OCI-LY7 (cell line): Measurements from ENCODE around the gene GFER. TPM values are rescaled to one million over a fixed set of nuclear protein-coding genes. Genes with fewer than 3 reads are reported as not detected.

Source experiments
- BruUV-seq: library from RNA; stranded (reverse); fragments of 400-500 nt; replicated peaks from 2 replicates; lab custom pipeline; 2021; lab: Mats Ljungman, UMichigan
- CTCF ChIA-PET: fragments of 300-600 bp; sonication (Branson Sonifier 250); formaldehyde crosslinking; loops from one replicate; lab custom pipeline; 2022; ENCODE audit warnings: antibody characterized with exemption; ENCODE audit not compliant: unreplicated experiment; lab: Charles Lee
- POLR2A ChIA-PET: fragments of 300-600 bp; sonication (Branson Sonifier 250); formaldehyde crosslinking; loops from one replicate; lab custom pipeline; 2022; ENCODE audit warnings: antibody characterized with exemption; lab: Charles Lee
- DNase-seq: peaks from one replicate; pipeline ENCODE4 v3.0.0-alpha.2; 2015; ENCODE audit warnings: low spot score
- H2AFZ ChIP-seq: fragments of 200-600 bp; sonication (generic), shearing (Covaris generic); 2 replicates; pipeline ENCODE4 v1.6.1; 2014; ENCODE audit warnings: mild to moderate bottlenecking, antibody characterized with exemption, low read length, moderate library complexity
- H3K27ac ChIP-seq: fragments of 200-600 bp; sonication (generic); 2 replicates; pipeline ENCODE4 v1.5.1; 2014; ENCODE audit warnings: mixed run types, low read depth, mild to moderate bottlenecking, moderate library complexity, low read length, inconsistent platforms; ENCODE audit not compliant: poor library complexity, severe bottlenecking
- H3K36me3 ChIP-seq: fragments of 200-600 bp; sonication (generic); 2 replicates; pipeline ENCODE4 v1.6.1; 2014; ENCODE audit warnings: mild to moderate bottlenecking, antibody characterized with exemption, low read length, moderate library complexity, mixed read lengths; ENCODE audit not compliant: insufficient read depth
- H3K4me1 ChIP-seq: fragments of 200-600 bp; sonication (generic); 2 replicates; pipeline ENCODE4 v1.5.1; 2014; ENCODE audit warnings: mild to moderate bottlenecking, low read length; ENCODE audit not compliant: insufficient read depth, poor library complexity, severe bottlenecking
- H3K4me2 ChIP-seq: fragments of 200-600 bp; sonication (generic); 2 replicates; pipeline ENCODE4 v1.6.1; 2014; ENCODE audit warnings: mild to moderate bottlenecking, low read length
- H3K4me3 ChIP-seq: fragments of 200-600 bp; sonication (generic); 2 replicates; pipeline ENCODE4 v1.5.1; 2014; ENCODE audit warnings: mild to moderate bottlenecking, low read depth, low read length; ENCODE audit not compliant: poor library complexity, severe bottlenecking
- H3K79me2 ChIP-seq: fragments of 200-600 bp; sonication (generic); 2 replicates; pipeline ENCODE4 v1.6.1; 2016; ENCODE audit warnings: low read depth, mild to moderate bottlenecking, low read length, moderate library complexity, mixed read lengths; ENCODE audit not compliant: insufficient read depth
- H3K9me2 ChIP-seq: fragments of 200-600 bp; sonication (generic); 2 replicates; pipeline ENCODE4 v1.6.1; 2016; ENCODE audit warnings: mild to moderate bottlenecking, low read length, mixed read lengths; ENCODE audit not compliant: insufficient read depth
- H3K9me3 ChIP-seq: fragments of 200-600 bp; sonication (generic); 2 replicates; pipeline ENCODE4 v1.6.1; 2014; ENCODE audit warnings: mild to moderate bottlenecking, mixed run types, low read length, mixed read lengths
- H4K20me1 ChIP-seq: fragments of 200-600 bp; sonication (generic); 2 replicates; pipeline ENCODE4 v1.6.1; 2014; ENCODE audit warnings: mild to moderate bottlenecking, antibody characterized with exemption, low read length, moderate library complexity, mixed read lengths; ENCODE audit not compliant: insufficient read depth
- CTCF ChIP-seq: fragments of 200-600 bp; sonication (generic); conservative IDR thresholded peaks from 2 replicates; pipeline ENCODE4 v1.5.1; 2014; ENCODE audit warnings: mild to moderate bottlenecking, antibody characterized with exemption, low read length, moderate library complexity, mixed read lengths
- EZH2phosphoT487 ChIP-seq: fragments of 200-600 bp; sonication (generic); IDR thresholded peaks from 2 replicates; pipeline ENCODE4 v1.6.1; 2018; ENCODE audit warnings: low read depth, borderline replicate concordance, mild to moderate bottlenecking, mixed run types, antibody characterized with exemption, low read length, moderate library complexity, mixed read lengths
- intact Hi-C: fragments of 100-400 bp; cut with micrococcal nuclease; formaldehyde crosslinking; loops from one replicate; pipeline ENCODE4 v1.10.0; 2022; ENCODE audit not compliant: unreplicated experiment
- total RNA-seq, 2 experiments: library from RNA; depleted of rRNA in 1 of 2; stranded (reverse); fragments of >200 nt in 1 of 2; shearing (Covaris generic) in 1 of 2; gene quantifications; 2 replicates each; pipeline ENCODE4 v1.2.3, GENCODE V29; 2014 to 2022

Gene GFER
- total RNA-seq, 2 experiments from 2014 or later: 32.3 to 40.2 TPM

GRCh38 chr16:2027024-2028010 lies 43.3 kb downstream of the GFER start:
- Histone ChIP-seq H3K4me3 (no peak overlapping the region), H3K9me3 (no peaks in the 10 kb centered on the region), H4K20me1 (no peaks in the 10 kb centered on the region), H3K4me1 (peaks cover 13% of the 10 kb centered on the region), H3K79me2 (no peaks in the 10 kb centered on the region), H3K36me3 (no peaks in the 10 kb centered on the region), H3K4me2 (peak overlapping the region; percentile 33), H2AFZ (no peak overlapping the region), H3K9me2 (no peaks in the 10 kb centered on the region), H3K27ac (no peak overlapping the region)
- BruUV-seq: no TSS peak
- peak; percentile 44 for DNase-seq
- TF ChIP-seq EZH2phosphoT487 (0 out of 2 replicates have a peak, but pooled peaks have one; percentile 63), CTCF (0 out of 2 replicates have a peak, but pooled peaks have one; percentile 29)
- POLR2A ChIA-PET: no interaction called here
- intact Hi-C loops: no loop called here
- CTCF ChIA-PET: no interaction called here

- H3K27ac ChIP-seq: no peak overlapping the region
- intact Hi-C loops: no loop called here
- no TSS peak for BruUV-seq
- no peaks in the 10 kb centered on the region for H3K36me3 ChIP-seq
- no peak overlapping the region for H3K4me3 ChIP-seq
- H4K20me1 ChIP-seq: no peaks in the 10 kb centered on the region
- TF ChIP-seq EZH2phosphoT487: no peak
- no peak for TF ChIP-seq CTCF
- no peak for DNase-seq
- no peaks in the 10 kb centered on the region for H3K79me2 ChIP-seq
- POLR2A ChIA-PET: no interaction called here
- no peaks in the 10 kb centered on the region for H3K9me2 ChIP-seq
- H3K4me1 ChIP-seq: peaks cover 7% of the 10 kb centered on the region
- H2AFZ ChIP-seq: no peak overlapping the region
- no peaks in the 10 kb centered on the region for H3K9me3 ChIP-seq
- no peak overlapping the region for H3K4me2 ChIP-seq
- CTCF ChIA-PET: no interaction called here
Observed at GRCh38 chr16:2028146-2028545, 44.2 kb downstream of the GFER start.
